Calu3 (cell line): Measurements from ENCODE around the gene SORBS2. TPM values are rescaled to one million over a fixed set of nuclear protein-coding genes. Genes with fewer than 3 reads are reported as not detected.

Experiments used
- BruUV-seq: library from RNA; stranded (reverse); fragments of 400-500 nt; replicated peaks from 2 replicates; lab custom pipeline; 2021; lab: Mats Ljungman, UMichigan
- CTCF ChIA-PET: fragments of 300-600 bp; sonication (Branson Sonifier 250); formaldehyde crosslinking; loops from one replicate; lab custom pipeline; 2022; ENCODE audit warnings: antibody characterized with exemption; lab: Charles Lee
- DNase-seq: peaks from one replicate; pipeline ENCODE4 v3.0.0; 2022
- H3K27ac Mint-ChIP-seq: one replicate; pipeline ENCODE4 v1.8.0; 2022; ENCODE audit warnings: mixed read lengths; ENCODE audit not compliant: unreplicated experiment
- H3K27me3 Mint-ChIP-seq: one replicate; pipeline ENCODE4 v1.8.0; 2022; ENCODE audit warnings: mixed read lengths; ENCODE audit not compliant: unreplicated experiment
- H3K36me3 Mint-ChIP-seq: one replicate; pipeline ENCODE4 v1.8.0; 2022; ENCODE audit warnings: mild to moderate bottlenecking, moderate library complexity, mixed read lengths; ENCODE audit not compliant: insufficient read depth, unreplicated experiment
- H3K4me1 Mint-ChIP-seq: one replicate; pipeline ENCODE4 v1.8.0; 2022; ENCODE audit warnings: mild to moderate bottlenecking, low read depth, mixed read lengths; ENCODE audit not compliant: unreplicated experiment
- H3K4me3 Mint-ChIP-seq: one replicate; pipeline ENCODE4 v1.8.0; 2022; ENCODE audit warnings: mild to moderate bottlenecking, low read depth, moderate library complexity, mixed read lengths; ENCODE audit not compliant: unreplicated experiment
- H3K9me3 Mint-ChIP-seq: one replicate; pipeline ENCODE4 v1.8.0; 2022; ENCODE audit warnings: low read depth, mixed read lengths; ENCODE audit not compliant: unreplicated experiment
- CTCF ChIP-seq: fragments of 200-600 bp; IDR thresholded peaks from one replicate; pipeline ENCODE4 v1.8.0; 2022; ENCODE audit warnings: antibody characterized with exemption; ENCODE audit not compliant: unreplicated experiment
- intact Hi-C: fragments of 100-400 bp; cut with micrococcal nuclease; formaldehyde crosslinking; loops from one replicate; pipeline ENCODE4 v1.10.0; 2022; ENCODE audit not compliant: unreplicated experiment
- total RNA-seq: library from RNA; stranded (reverse); gene quantifications from 2 replicates; pipeline ENCODE4 v1.2.3, GENCODE V29; 2022

SORBS2 gene
- total RNA-seq, 1 experiment from 2014 or later = 52.8 TPM

GRCh38 chr4:185845966-185846365, 34.0 kb upstream of the SORBS2 start:
- Mint-ChIP-seq H3K4me3 (no peak overlapping the region), H3K9me3 (no peaks in the 10 kb centered on the region), H3K27ac (no peak overlapping the region), H3K36me3 (no peaks in the 10 kb centered on the region), H3K27me3 (no peaks in the 10 kb centered on the region), H3K4me1 (peaks cover 19% of the 10 kb centered on the region)
- BruUV-seq = no TSS peak
- CTCF ChIA-PET = no interaction called here
- intact Hi-C loops = no loop called here
- no peak for TF ChIP-seq CTCF
- no peak for DNase-seq

- no peak for TF ChIP-seq CTCF
- Mint-ChIP-seq H3K27ac (no peak overlapping the region), H3K4me3 (no peak overlapping the region), H3K36me3 (no peaks in the 10 kb centered on the region), H3K27me3 (no peaks in the 10 kb centered on the region), H3K9me3 (no peaks in the 10 kb centered on the region), H3K4me1 (peaks cover 3% of the 10 kb centered on the region)
- no peak for DNase-seq
- BruUV-seq = no TSS peak
- intact Hi-C loops = no loop called here
- CTCF ChIA-PET = no interaction called here
These were observed 29.5 kb upstream of the SORBS2 start for GRCh38 chr4:185841451-185841850.

DNA sequence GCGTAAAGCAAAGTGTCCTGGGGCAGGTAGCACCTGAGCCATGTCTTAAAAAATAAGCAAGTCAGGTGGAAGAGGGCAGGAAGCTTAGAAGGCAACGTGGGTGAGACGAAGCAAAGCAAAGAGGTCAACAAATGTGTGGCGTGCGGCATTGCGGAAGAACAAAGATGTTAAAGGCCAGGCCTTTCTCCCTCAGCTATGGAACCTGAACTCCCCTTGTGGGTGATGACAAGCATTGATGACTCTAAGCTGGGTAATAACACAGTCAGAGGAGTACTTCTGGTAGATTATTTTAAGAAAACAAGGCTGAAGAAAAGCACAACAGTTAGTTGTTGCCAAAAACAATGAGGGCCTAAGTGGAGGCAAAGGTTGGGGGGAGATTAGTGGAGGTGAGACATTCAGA, 29.0 kb upstream of the SORBS2 start:
- no TSS peak for BruUV-seq

GRCh38 chr4:185840201-185840600, 28.2 kb upstream of the SORBS2 start:
- TF ChIP-seq CTCF = no peak
- peaks cover 2% of the 10 kb centered on the region for H3K4me1 Mint-ChIP-seq

More for the DNA sequence above, 29.0 kb upstream of the SORBS2 start:
- intact Hi-C loops = no loop called here
- CTCF ChIA-PET = no interaction called here
- Mint-ChIP-seq H3K9me3 (no peaks in the 10 kb centered on the region), H3K4me3 (no peak overlapping the region), H3K4me1 (no peaks in the 10 kb centered on the region), H3K36me3 (no peaks in the 10 kb centered on the region), H3K27me3 (no peaks in the 10 kb centered on the region), H3K27ac (no peak overlapping the region)
- DNase-seq = no peak
- TF ChIP-seq CTCF = no peak

More at GRCh38 chr4:185840201-185840600, 28.2 kb upstream of the SORBS2 start:
- Mint-ChIP-seq H3K27ac (no peak overlapping the region), H3K36me3 (no peaks in the 10 kb centered on the region), H3K9me3 (no peaks in the 10 kb centered on the region), H3K4me3 (no peak overlapping the region), H3K27me3 (no peaks in the 10 kb centered on the region)
- DNase-seq = no peak
- CTCF ChIA-PET = no interaction called here
- BruUV-seq = no TSS peak
- intact Hi-C loops = no loop called here
